Measurements from ENCODE around the gene ZSWIM3.

Gene ZSWIM3

DNA sequence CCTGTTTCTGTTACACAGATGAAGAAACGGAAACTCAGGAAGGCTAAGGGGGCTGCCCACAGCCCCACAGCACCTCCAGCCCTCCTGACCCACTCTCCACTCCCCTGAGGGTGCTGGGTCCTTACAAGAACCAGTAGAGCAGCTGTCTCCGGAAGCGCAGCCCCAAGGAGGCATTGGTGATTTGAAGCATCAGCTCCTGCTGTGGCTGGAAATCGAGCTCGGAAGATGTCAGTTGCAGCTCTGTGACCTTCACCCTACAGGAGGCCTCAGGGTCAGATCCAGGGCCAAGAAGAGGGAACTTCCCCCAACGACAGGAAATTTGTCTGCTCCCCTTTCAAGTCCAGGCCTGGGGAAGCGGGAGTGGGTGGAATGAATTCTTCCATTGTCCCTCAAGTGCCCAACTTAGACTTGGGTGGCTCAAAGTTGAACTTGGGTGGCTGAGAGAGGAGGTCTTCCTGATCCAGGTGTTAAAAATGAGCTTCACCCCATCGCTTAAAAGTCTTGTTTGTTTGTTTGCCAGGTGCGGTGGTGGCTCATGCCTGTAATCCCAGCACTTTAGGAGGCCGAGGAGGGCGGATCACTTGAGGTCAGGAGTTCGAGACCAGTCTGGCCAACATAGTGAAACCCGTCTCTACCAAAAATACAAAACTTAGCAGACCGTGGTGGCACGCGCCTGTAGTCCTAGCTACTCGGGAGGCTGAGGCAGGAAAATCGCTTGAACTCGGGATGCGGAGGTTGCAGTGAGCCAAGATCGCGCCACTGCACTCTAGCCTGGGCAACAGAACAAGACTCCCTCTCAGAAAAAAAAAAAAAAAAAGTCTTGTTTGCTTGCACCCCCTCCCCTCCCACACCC lies 52.6 kb downstream of the ZSWIM3 start:
- DNase-seq (ENCODE audit: low read depth in 2 of 2), result no peak

DNA sequence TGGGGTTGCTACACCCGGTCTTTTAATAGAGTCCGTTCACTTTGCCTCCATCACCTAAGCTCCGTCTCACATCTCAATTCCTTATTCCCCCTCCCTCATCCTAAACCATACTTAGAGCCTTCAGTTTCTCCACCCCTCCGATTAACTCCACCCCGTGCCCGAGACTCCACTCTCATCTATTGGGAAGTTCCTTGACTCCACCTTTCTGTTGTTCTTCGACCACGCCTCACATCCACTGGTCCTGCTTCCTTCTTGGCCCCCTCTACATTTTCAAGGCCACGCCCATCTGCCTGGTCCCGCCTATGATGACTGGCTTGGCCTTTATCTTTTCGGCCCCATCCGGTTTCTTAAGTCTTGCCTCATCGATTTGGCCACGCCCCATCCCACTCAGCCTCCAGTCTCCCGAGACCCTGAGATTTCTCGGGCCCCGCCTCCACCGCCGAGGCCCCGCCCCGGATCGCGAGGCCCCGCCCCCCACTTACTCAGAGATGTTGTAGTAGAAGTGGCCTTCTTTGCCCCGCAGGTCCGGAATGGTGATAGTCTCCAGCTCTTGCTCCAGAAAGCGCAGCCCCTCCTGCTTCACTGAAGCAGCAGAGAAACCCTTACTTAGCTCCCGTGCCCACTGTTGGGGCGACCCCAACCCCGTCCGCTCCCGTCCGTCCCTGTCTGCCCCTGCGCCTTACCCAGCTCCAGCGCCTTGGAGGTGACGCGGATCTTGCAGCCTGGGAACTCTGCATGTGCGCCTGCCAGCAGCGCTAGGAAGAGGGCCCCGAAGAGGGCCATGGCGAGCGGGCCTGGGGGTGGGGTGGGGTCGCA lies 53.5 kb downstream of the ZSWIM3 start:
- peak; percentile 94 to 98 for DNase-seq (ENCODE audit: low read depth in 2 of 2)

DNA sequence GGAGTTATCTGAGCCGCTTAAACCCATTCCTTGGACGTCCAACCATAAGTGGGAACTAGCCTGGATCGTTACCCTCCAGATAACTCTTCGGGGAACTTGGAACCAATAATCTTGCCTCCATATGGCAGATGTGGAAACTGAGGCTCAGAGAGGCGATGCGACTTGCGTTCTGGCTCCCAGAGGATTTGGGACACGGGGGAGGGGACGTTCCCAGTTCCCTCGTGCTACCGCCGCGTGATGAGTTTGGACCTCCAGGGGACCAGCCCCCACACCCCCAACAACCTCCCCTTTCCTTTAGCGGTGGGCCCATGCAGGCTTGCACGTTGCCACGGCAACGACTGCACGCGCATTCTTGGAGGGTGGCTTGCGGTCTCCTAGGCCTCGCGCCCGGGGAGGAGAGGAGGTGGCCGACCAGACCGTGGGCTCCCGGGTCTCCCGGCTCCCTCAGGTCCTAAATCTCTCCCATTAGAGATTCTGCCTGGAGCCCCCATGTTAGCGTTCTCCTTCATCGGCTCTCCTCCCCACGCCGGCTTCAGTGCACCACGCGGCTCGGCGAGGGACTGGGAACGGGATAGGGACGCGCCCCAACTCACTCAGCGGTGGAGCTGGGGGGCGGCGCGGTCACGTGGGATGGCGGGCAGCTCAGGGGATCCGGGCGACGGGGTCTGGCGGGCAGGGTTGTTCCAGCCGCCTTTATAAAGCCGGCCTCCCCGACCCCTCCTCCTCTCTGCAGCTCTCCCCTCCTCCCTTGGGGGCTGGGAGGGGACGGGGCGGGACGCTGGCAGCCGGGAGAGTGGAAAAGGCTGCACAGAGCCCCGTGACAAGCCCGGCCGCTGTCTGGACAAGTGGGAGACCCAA lies 54.3 kb downstream of the ZSWIM3 start, which contains the start of gene PLTP:
Gene PLTP (minus strand): TSS at position 670 of the 858 bp plus-strand sequence. CDS start 703 bp downstream, outside the sequence.
- DNase-seq (ENCODE audit: low read depth in 2 of 2), result no peak

DNA sequence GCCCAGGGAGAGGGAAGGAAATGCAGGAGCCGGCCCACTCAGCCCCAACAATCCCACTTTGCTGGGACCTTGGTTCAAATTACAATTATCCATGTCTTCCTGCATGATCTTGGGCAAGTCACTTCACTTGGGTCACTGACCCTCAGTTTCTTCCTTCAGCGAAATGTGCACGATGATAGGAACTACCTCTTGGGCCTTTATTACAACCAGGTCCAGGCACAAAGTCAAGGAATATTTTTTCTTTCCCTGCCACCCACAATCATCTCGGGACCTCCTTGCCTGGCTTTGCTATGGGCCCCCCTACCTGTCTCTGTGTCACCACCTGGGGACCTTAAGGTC lies 54.9 kb downstream of the ZSWIM3 start:
- no peak for DNase-seq (ENCODE audit: low read depth in 2 of 2)

DNA sequence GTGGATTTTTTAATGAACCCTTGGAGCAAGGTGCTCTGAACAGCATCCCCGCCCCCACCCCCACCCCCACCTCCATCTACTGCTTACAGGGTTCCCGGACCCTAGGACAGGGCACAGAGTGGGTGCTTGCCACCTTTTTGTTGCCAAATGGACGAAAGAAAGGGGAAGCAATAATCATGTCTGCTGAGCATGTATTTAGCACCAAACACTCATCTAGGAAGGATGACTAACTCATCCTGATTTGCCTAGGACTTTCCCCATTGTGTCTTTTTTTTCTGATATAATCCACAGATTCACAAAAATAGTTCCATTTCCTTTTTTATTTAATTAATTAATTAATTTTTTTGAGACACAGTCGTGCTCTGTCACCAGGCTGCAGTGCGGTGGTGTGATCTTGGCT lies 55.7 kb downstream of the ZSWIM3 start:
- DNase-seq (ENCODE audit: low read depth in 2 of 2), result no peak

DNA sequence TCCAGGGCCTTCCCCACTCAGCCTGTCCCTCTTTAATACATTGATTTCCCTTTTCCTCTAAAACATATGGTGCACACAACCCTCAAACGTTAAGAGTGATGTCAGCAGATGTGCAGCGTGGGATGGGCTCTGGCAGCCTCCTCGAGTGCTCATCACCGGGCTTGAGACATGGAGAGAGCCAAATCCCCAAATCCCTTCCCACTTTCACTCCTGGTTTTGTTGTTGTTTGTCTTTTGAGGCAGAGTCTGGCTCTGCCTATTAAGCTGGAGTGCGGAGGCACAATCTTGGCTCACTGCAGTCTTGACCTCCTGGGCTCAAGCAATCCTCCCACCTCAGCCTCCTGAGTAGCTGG lies 60.4 kb downstream of the ZSWIM3 start:
- no peak for DNase-seq (ENCODE audit: low read depth in 2 of 2)

DNA sequence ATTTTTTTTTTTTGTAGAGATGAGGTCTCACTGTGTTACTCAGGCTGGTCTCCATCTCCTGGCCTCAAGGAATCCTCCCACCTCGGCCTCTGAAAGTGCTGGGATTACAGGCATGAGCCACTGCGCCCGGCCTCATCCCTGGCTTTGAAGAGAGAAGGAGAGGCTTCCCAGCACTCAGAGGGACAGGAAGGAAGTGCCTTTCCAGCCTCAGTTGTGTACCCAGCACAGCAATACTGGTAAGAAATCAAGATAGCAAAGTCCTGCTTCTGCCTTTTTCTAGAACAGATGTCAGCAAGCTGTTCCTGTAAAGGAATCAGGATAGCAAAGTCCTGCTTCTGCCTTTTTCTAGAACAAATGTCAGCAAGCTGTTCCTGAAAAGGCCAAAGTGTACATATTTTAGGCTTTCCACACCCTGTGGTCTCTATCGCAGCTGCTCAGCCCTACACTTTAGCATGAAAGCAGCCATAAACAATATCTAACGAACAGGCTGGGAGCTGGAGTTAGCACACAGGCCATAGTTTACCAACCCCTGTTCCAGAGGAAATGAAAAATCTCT lies 60.8 kb downstream of the ZSWIM3 start:
- no peak for DNase-seq (ENCODE audit: low read depth in 2 of 2)

DNA sequence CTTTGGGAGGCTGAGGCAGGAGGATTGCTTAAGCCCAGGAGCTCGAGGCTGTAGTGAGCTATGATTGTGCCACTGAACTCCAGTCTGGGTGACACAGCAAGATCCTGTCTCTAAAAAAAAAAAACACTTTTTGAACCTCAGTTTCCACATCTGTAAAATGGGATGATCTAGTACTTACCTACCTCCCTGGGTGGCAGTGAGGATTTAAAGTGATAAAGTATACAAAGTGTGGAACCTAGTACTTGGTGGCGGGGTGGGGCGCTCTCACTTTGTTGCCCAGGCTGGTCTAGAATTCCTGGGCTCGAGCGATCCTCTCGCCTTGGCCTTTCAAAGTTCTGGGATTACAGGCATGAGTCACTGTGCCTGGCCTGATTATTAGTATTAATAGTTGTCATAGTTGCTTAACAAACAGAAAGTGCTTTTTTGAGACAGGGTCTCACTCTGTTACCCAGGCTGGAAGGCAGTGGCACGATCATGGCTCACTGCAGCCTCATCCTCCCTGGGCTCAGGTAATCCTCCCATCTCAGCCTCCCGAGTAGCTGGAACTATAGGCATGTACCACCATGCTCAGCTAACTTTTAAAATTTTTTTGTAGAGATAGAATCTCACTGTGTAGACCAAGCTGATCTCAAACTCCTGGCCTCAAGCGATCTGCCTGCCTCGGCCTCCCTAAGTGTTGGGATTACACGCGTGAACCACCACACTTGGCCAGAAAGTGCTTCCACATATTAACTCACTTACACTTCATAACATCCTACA lies 61.5 kb downstream of the ZSWIM3 start:
- DNase-seq (ENCODE audit: low read depth in 2 of 2), result no peak

DNA sequence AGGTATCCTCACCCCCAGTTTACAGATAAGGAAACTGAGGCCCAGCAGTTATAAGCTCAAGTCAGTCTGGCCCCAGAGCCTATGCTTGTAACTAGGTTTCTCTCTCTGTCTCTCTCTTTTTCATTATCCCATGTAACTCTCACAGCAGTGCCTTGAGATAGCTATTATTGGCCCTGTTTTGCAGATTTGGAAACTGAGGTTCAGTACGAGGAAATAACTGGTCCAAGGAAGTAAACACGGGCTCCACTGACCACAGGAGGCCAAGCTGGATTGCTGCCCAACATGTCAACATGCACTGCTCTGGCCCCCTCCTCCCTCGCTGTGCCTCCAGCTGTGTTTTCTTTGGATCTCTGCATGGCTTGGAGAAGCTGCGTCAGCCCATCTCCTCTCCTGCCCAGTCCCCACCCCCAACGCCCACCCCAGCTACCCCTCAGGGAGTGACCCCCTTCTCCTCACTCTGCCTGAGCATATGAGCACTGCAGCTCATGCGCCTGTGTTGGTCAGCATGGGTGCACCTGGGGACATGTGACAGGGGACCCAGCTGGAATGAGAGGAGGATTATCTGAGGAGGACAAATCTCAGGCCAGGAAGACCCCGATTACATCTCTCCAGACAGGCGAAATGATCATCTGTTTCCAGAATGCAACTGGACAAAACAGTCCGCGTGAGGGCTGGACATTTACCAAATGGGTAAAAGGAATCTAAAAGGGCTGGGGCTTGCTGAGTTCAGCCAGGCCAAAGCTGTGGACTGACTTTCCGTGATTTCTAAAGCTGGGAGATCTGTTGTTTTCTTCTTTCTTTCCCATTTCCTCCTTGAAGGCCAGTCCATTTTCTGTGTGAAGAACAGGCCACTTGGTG lies 62.4 kb downstream of the ZSWIM3 start:
- DNase-seq (ENCODE audit: low read depth in 2 of 2), result no peak

DNA sequence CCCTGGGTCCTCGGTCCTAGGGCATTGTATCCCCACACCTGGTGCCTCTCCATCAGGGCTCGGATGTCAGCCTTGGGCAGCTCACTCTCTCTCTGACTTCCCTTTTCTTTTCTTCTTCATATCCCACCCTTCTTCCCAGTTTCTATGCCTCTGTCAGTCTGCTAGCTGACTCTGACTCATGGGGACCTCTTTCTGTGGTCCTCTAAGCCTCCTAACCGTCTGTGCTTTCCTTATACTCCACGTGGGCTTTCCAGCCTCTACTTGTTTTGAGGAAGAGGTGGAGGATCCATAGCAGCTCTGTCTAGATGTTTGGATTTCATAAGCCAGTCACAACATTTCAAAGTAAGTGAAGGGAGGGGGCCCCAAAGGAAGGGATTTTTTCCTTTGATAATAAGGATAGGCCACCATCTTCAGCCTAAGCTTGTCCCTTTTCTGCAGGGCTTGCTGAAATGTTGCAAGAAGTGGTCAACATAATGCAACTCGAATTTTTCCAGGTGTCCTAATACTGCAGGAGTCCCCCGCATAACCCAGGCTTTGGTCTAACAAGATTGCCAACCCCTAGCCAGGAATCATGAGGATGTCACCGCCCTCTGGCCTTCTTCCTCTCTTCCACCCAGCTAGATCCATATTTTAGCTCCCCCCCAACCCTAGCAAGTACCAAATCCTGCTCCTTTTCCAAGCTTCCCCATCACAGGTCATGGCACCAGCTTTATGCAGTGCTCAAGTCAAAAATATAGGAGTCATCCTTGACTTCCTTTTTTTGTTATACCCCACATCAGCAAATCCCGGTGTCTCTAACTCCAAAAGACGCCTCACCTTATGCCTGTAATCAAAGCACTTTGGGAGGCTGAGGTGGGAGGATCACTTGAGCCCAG lies 63.3 kb downstream of the ZSWIM3 start:
- no peak for DNase-seq (ENCODE audit: low read depth in 2 of 2)

DNA sequence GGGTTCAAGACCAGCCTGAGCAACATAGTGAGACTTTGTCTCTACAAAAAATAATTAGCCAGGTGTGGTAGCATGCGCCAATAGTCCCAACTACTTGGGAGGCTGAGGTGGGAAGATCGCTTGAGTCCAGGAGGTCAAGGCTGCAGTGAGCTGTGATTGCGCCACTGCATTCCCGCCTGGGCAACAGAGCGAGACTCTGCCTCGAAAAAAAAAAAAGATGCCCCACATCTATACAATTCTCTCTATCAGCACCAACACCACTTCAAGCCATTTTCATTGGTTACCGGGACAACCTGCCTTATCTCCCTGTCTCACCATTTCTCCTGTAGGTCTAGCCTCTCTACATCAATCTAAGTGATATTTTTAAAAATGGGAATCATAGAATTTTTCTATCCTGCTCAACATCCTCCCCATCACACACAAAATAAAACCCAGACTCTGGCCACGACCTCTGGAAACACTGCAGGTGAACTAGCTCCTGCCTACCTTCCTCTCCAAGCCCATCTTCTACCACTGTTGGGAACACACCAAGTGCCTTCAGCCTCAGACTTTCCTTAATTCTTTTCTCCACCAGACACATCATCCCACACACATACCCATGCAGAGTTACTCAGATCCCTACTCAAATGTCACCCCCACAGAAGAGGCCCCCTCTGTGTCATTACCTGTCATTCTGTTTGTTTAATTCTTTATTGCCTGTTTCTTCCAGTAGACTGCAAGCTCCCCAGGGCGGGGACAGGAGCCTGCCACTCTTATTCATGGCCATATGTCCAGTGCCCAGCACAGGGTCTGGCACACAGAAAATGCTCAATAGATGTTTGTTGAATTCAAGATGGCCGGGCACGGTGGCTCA lies 64.1 kb downstream of the ZSWIM3 start:
- no peak for DNase-seq (ENCODE audit: low read depth in 2 of 2)

DNA sequence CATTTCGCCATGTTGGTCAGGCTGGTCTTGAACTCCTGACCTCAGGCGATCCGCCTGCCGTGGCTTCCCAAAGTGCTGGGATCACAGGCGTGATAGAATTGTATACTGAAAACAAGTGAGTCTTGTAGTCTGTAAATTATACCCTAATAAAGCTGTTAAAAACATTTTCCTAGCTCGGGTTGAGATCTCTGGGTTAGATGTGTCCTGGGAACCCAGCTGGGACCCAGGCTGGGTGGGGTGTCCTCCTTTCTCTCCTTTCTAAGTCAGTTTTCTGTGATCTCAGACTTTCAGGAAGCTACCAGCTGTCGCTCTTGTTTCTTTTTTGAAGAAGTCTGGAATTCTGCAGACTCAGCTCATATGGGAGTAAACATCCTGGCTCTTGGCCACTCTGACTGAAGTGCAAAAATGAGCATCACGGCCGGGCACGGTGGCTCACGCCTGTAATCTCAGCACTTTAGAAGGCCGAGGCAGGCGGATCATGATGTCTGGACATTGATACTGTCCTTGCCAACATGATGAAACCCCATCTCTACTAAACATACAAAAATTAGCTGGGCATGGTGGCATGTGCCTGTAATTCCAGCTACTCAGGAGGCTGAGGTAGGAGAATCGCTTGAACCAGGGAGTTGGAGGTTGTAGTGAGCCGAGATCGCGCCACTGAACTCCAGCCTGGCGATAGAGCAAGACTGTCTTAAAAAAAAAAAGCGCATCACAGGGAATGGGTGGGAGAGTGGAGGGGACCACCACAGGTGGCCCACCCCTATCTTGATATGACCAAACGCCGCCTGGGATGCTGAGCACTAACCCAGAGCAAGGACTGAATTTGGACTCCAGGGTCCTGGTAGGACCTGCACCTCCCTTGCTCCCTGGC lies 67.2 kb downstream of the ZSWIM3 start:
- no peak for DNase-seq (ENCODE audit: low read depth in 2 of 2)

DNA sequence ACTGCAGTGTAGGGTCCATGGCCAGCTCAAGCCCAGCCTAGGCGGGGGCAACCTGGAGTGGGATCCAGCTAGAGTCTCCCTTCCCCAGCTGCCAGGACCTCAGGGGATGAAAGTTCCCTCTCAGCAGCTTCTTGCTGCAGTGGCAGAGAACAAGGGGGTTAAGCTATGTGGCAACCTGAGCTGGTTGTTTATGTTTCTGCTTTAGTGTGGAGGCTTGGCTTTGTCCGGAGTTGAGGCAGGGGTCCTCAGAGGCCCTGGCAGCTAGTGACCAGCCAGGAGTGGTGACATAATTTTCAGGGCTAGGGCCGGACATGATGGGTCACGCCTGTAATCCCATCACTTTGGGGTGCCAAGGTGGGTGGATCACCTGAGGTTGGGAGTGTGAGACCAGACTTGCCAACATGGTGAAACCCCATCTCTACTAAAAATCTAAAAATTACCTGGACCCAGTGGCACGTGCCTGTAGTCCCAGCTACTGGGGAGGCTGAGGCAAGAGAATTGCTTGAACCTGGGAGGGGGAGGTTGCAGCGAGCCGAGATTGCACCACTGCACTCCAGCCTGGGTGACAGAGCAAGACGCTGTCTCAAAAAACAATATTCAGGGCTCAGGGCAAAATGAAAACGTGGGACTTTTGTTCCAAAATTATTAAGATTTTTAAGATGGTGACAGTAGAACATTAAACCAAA lies 68.5 kb downstream of the ZSWIM3 start:
- DNase-seq (ENCODE audit: low read depth in 2 of 2), result no peak

DNA sequence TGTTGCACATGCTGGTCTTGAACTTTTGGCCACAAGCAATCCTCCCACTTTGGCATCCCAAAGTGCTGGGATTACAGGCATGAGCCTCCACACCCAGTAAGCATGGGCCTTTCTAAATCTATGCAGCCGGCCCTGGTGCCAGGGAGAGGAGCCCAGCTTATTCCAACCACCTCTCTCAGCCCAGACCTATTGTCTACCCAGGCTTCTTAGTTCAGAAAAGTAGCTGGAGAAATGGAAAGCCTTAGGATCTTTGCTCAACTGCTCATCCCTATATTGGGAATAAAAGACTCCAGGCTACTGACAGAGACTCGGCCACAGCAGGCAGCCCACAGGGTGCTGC lies 69.3 kb downstream of the ZSWIM3 start:
- no peak for DNase-seq (ENCODE audit: low read depth in 2 of 2)

DNA sequence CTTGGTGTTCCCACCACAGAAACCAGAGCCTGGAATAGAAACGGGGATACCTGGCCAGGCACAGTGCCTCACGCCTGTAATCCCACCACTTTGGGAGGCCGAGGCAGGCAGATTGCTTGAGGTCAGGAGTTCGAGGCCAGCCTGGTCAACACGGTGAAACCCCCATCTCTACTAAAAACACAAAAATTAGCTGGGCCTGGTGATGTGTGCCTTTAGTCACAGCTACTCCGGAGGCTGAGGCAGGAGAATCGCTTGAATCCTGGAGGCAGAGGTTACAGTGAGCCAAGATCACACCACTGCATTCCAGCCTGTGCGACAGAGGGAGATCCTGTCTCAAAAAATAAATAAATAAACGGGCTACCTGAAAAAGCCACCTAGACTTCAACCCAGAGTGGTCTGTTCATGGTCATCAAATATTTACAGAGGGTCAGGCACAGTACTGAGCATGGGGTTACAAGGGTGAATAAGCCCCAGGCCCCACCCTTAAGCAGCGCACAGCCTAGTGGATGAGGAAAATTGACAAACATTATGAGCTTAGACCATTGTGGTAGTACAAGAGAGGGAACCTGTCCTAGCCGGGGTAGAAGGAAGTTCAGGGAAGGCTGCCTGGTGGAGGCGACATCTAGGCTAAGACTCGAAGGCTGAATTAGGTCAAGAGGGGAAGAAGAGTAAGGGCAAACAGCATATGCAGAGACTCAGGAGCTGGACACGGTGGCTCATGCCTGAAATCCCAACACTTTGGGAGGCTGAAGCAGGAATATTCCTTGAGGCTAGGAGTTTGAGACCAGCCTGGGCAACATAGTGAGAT lies 69.9 kb downstream of the ZSWIM3 start:
- DNase-seq (ENCODE audit: low read depth in 2 of 2), result no peak
